Sigmoid colon (tissue), 4 donors: ENCODE results near the gene PCDHGA12.
A peak's percentile ranks its signal among the peaks of the same experiment; 100 is the strongest.
"Not testable (repeated sequence)": the region's sequence is repeated elsewhere in the genome, so short reads cannot be mapped to it uniquely, and the experiment has no call there.

Source experiments
- POLR2A ChIP-seq, 2 donors: fragments of 450-650 bp; IDR thresholded peaks; one replicate each; pipeline ENCODE4 v1.6.1; 2016; ENCODE audit warnings: antibody characterized with exemption in 2 of 2, mild to moderate bottlenecking in 2 of 2, moderate library complexity in 2 of 2
- POLR2AphosphoS5 ChIP-seq, 4 donors: sonication (generic); formaldehyde crosslinking; IDR thresholded peaks; one replicate each; pipeline ENCODE4 v1.6.1; 2017; ENCODE audit warnings: antibody characterized with exemption in 4 of 4
- TF ChIP-seq, protein P1 (sequence below), 4 experiments: fragments of 450-650 bp in 3 of 4; fragments of 200-600 bp in 1 of 4; IDR thresholded peaks; one replicate each; pipeline ENCODE4 v1.5.1; 2016 to 2019; ENCODE audit warnings: antibody characterized with exemption in 4 of 4, mild to moderate bottlenecking in 3 of 4, moderate library complexity in 2 of 4

DNA sequence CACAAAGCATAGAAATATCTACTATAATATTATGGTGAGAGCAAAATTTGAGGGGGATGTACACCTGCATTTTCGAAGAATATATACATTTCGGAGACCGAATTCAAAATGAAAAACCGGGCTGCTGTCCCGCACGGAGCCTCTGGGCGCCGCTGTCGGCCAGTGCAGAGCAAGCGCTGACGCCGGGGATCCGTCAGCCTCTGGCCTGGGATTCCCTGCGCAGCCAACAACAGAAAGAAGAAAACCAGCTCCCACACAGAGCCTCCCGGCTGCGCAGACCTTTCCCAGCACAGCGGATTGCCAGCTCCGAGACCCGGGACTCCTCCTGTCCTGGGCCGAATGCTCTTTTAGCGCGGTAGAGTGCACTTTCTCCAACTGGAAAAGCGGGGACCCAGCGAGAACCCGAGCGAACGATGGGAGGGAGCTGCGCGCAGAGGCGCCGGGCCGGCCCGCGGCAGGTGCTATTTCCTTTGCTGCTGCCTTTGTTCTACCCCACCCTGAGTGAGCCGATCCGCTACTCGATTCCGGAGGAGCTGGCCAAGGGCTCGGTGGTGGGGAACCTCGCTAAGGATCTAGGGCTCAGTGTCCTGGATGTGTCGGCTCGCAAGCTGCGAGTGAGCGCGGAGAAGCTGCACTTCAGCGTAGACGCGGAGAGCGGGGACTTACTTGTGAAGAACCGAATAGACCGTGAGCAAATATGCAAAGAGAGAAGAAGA lies 22.4 kb upstream of the PCDHGA12 start, which contains the start of gene PCDHGB6:
- TF ChIP-seq, protein P1, sequence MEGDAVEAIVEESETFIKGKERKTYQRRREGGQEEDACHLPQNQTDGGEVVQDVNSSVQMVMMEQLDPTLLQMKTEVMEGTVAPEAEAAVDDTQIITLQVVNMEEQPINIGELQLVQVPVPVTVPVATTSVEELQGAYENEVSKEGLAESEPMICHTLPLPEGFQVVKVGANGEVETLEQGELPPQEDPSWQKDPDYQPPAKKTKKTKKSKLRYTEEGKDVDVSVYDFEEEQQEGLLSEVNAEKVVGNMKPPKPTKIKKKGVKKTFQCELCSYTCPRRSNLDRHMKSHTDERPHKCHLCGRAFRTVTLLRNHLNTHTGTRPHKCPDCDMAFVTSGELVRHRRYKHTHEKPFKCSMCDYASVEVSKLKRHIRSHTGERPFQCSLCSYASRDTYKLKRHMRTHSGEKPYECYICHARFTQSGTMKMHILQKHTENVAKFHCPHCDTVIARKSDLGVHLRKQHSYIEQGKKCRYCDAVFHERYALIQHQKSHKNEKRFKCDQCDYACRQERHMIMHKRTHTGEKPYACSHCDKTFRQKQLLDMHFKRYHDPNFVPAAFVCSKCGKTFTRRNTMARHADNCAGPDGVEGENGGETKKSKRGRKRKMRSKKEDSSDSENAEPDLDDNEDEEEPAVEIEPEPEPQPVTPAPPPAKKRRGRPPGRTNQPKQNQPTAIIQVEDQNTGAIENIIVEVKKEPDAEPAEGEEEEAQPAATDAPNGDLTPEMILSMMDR (IDR thresholded peaks at IDR 0.05): peak in 3 of 4 experiments; percentile 9 to 32 (median 21)
- not testable (repeated sequence) for TF ChIP-seq POLR2AphosphoS5, POLR2A (IDR thresholded peaks at IDR 0.05)
